GM21576 (cell line): ENCODE data around the gene RPL37.
"Not testable (repeated sequence)": the region's sequence is repeated elsewhere in the genome, so short reads cannot be mapped to it uniquely, and the experiment has no call there.

Experiments used
- ATAC-seq: cut with Tn5 transposase; IDR thresholded peaks from one replicate; pipeline ENCODE4 v1.9.1; 2021; ENCODE audit warnings: mild to moderate bottlenecking, moderate library complexity; ENCODE audit not compliant: unreplicated experiment

Gene RPL37

DNA sequence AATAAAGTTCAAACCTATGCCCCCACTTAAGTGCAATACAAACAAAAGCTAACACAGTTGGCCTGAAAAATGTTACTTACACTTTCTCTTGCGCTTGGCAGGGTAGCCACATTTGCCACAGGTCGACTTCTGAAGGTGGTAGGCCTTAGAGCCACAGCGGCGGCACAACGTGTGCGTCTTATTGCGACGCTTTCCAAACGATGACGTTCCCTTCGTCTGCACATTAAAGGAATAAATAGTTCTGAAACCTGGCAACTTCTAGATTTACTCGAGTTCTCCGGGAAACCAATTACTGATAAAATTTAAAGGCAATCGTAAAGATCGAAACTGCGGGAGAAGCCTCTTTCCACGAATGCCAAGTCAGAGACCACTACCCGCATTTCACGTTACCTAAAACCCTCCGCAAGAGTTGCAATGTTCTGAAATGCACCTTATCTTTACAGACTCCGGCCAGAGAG lies 602 bp downstream of the RPL37 start:
- ATAC-seq, result no peak

- ATAC-seq, result no peak
These were observed 1.3 kb downstream of the RPL37 start for GRCh38 chr5:40833712-40834229.

DNA sequence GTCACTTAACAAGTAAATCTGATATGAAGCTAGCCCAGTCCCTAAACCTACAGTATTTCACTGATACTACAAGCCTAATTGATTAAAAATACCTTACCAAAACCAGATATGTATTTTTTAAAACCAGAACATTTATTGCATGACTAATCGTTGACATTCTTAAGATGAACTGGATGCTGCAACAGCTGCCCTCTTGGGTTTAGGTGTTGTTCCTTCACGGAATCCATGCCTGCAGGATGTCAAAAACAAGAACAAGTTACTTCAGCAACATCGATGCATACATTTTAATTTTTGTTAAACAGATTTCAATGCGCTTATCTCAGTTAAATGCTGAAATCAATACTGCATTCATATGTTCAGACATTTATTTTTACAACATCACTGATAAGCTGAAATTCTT lies 2.7 kb downstream of the RPL37 start:
- no peak for ATAC-seq

- no peak for ATAC-seq
These were observed 3.4 kb downstream of the RPL37 start for GRCh38 chr5:40831346-40832210.

- ATAC-seq, result no peak
These were observed 5.1 kb downstream of the RPL37 start for GRCh38 chr5:40829748-40830533.

DNA sequence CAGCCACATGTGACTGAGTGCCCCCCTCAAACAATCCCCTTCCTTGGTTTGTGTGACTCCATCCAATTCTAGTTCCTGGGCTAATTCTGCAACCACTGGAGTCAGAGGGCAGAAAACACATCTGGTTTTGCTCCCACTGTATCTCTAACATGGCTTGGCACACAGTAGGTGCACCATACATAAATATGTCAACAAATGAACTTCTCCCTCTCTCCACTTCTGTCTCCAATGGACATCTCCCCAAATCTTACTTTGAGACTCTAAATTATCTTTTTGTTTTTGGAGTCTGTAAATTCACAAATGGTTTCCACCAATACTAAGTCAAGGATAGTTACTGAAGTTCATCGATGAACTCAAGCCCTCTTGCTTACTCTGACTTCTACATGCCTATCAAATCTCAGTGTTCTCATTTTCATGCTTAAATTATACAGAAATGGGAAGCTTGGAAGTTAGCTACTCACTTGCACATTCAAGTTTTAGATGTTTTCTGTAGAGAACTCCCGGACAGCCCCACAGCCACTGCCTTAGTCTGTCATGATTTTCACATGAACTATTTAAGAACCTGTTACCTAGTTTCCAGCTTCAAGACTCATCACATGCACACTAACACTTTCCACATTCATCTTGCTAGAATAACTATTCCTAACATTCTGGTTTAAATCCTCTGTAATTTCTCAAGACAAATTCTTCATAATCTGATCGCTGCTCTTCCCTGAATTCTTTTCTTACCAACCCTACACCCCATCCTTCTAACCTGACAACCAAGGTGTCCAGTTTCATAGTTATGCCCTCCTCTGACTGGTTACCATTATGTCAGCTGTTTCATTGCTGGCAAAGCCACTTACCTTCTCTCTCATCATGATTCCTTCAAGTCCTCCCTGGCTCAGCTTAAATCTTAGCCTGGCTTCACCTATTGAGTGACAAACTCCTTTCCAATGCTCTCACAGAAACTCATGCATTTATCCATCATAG lies 6.0 kb downstream of the RPL37 start:
- ATAC-seq, result no peak

DNA sequence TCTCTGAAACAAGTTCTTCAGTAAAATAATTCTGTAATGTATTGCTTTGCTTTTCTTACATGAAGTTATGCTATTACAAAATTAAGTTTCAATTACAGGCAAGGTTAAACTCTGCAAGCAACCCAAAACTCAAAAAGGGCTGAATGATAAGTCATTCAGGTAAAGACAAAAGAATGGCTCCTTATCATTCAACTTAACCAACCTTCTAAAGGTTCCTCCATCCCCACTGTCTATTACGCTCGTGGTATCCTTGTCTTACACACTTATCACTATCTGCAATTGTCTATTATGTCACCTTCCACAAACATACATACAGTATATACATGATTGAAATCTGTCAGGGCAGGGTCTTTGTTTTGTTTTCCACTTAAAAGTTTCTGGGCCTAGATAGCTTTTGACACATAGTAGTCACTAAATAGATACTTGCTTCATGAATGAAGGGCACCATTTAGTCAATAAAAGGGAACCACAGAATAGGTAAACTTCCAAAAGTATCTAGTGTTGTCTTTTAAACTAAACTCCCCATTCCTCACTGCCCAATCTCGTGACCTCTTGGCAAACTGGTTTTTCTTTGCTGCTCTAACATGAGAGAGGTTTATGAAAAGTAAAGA lies 6.9 kb downstream of the RPL37 start:
- no peak for ATAC-seq

DNA sequence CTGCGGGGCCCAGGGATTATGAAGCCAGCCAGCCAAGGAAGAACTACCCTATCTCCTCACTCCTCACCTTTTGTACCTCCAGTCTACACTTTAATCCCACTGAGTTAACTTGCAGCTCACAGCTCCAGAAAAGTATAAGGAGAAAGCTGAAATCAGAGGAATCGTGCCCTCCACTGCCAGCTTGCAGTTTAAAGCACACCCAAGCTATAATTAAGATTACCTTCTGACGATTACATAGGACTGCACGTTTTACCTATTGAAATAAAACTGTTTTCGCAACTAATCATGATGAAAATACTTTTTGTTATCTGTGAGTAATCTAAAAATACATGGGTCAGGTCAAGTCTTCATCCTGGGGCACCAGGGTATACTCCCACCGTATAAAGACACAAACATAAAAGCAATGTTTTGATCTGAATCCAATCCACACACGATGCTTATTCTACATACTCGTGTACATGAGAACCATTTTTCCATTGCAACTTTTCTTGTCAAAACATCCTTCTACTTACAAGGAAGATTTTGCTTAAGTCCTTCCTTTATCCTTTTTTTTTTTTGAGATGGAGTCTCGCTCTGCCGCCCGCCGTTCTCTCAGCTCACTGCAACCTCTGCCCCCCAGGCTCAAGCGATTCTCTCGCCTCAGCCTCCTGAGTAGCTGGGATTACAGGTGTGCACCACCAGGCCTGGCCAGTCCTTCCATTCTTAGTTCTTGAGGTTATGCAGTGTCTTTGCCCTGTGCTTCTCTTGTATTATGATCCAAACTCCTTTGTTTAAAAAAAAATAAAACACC lies 7.6 kb downstream of the RPL37 start:
- ATAC-seq, result no peak

DNA sequence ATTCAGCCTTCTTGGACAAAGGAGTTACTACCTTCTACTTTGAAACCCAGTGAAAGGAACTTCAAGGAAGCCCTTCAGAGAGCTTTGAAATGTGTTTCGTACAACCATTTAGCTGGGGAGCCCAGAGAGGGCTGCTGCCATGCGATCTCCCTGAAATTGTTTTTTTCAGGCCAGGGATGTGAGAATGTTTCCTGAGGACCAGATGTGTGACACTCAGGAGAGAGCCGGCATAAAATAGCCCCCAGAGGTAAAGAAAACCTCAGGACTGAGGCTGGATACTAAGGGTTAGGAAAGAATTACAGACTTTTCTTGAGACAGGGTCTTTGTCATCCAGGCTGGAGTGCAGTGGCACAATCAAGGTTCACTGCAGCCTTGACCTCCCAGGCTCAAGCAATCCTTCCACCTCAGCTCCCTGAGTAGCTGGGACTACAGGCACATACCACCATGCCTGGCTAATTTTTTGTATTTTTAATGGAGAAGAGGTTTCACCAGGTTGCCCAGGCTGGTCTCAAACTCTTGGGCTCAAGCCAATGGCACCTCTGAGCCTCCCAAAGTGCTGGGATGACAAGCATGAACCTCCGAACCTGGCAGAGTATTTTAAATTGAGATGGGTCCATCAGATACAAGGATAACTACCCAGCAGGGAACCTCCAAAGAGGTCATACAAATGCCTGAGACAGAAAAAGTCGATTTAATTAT lies 8.4 kb downstream of the RPL37 start:
- ATAC-seq, result no peak

DNA sequence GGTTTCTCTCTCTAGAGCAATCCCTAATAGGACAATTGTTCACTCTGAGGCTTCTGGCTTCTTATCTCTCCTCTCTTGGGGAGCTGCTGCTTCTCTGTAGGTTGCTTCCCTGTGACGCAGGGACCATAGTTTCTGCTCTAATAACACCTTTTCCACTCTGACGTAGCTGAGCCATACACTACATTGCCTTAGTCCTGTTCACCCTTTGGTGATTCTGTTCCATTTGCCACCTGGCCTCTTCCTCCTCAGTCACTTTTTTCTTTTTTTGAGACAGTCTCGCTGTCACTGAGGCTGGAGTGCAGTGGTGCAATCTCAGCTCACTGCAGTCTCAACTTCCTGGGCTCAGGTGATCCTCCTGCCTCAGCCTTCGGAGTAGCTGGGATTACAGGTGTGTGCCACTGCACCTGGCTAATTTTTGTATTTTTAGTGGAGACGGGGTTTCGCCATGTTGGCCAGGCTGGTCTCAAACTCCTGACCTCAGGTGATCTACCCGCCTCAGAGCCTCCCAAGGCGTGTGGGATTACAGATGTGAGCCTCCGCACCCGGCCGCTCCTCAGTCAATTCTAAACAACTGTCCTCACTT lies 9.5 kb downstream of the RPL37 start:
- ATAC-seq, result not testable (repeated sequence)

DNA sequence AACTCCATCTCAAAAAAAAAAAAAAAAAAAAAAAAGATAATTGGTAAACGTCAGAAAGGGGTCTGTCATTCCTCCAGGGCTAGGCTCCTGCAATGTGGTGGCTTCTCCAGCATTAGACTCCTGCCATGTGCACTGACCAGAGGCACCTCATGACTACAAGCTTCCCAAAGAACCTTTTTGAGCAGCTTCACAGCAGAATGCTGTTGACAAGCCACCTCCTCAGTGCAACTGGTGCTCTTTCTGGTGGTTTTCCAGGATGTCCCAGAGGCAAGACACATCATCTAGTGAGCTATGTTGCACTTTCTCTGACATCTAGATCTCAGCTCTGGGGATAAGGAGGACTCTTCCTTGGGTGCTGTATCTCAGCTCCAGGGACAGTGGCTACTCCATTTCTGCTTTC lies 11.6 kb downstream of the RPL37 start:
- ATAC-seq, result no peak

- no peak for ATAC-seq
These were observed 21.2 kb downstream of the RPL37 start for GRCh38 chr5:40813698-40814281.

DNA sequence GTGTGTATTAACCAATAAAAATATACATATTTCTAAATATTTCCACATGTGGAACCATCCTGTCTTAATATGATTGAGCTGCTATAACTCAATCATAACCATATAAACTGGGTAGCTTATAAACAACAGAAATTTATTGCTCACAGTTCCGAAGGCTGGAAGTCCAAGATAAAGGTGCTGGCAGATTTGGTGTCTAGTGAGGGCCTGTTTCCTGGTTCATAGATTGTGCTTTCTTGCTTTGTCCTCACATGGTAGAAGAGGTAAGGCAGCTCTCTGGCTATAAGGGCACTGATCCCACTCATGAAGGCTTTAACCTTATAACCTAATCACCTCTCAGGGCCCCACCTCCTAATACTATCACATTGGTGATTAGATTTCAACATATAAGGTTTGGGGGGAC lies 22.9 kb downstream of the RPL37 start:
- ATAC-seq, result no peak

- ATAC-seq, result no peak
These were observed 33.1 kb downstream of the RPL37 start for GRCh38 chr5:40801771-40802562.

GRCh38 chr5:40799258-40799657 lies 35.8 kb downstream of the RPL37 start:
- ATAC-seq, result no peak

- ATAC-seq, result no peak
These were observed 36.2 kb downstream of the RPL37 start for GRCh38 chr5:40798801-40799210.
